HG03196 (cell line): Measurements from ENCODE around the gene C1QTNF1.

Experiments
- ATAC-seq: cut with Tn5 transposase; IDR thresholded peaks from one replicate; pipeline ENCODE4 v1.9.1; 2021; ENCODE audit not compliant: unreplicated experiment

C1QTNF1 gene

DNA sequence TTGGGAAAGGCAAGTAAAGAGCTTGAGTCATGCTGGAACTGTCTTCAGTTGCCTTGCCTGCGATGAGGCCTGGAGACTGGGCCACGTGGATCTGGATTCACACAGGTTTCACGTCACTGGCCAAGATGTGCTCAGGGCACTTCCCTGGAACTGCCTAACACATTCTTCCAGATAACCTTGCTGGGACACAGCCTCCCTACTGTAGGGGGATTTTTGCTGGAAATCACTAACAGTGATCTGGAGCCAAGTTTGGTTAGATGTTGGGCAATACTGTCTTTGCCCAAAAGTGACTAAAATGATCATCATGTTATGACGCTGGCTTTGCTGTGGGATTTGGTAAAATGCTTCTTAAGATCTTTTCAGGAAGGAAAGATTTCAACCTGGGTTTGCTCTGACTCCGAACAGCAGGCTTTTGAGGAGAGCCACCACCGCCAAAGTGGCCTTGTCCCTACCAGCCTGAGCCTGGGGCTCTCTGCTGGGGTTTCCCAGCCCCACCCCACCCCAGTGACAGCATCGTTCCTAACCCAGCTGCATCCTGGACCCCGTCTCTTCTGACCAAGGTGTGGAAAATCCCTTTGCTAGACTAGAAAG, 14.7 kb downstream of the C1QTNF1 start:
- ATAC-seq = no peak

- no peak for ATAC-seq
Measured at GRCh38 chr17:79039171-79039570, 15.2 kb downstream of the C1QTNF1 start.

- ATAC-seq = no peak
Measured at GRCh38 chr17:79039886-79040285, 15.9 kb downstream of the C1QTNF1 start.

DNA sequence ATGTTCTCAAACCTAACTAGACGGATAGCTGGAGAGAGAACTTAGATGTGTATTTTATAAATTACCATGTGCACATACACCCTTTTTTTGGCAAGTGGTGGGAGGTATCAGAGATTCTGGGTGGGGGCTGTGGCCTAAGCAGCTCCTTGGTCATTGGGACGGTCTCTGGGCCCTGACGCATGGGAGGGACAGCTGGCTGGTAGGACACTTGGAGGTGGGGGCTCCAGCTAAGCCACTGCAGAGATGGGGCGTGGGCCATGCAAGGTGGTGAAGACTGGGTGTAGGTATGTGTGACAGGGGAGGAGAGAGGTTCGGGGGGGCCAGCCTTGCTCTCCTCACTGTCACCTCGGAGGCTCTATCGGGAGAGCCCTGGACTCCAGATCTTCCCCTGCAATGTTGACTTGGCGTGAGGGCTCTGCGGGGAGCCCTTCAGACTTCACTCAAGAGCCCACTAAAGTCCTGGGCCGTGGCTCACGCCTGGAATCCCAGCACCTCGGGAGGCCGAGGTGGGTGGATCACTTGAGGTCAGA, 17.1 kb downstream of the C1QTNF1 start:
- ATAC-seq = no peak

GRCh38 chr17:79041723-79042420, 17.9 kb downstream of the C1QTNF1 start:
- no peak for ATAC-seq

- no peak for ATAC-seq
Measured at GRCh38 chr17:79042421-79043190, 18.6 kb downstream of the C1QTNF1 start.

GRCh38 chr17:79043191-79043930, 19.4 kb downstream of the C1QTNF1 start:
- no peak for ATAC-seq

GRCh38 chr17:79043931-79044320, 20.0 kb downstream of the C1QTNF1 start:
- ATAC-seq = no peak

DNA sequence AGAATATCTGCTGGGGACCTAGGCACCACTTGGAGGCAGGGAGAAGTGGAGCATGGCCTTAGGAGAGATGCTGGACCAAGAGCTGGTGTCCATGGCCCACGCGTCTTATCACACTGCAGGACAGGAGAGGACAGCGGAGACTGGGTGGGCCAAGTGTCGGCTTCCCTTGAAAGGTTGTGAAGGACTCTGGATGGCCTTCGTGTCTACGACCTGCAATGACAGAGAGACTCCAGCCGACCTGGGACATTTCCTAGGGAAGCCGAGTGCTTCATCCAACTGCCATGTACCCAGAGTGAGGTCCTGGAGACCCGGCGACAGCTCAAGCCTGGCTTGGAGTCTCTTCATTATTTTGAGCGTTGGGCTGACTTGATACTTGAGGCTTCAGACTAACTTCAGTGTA, 20.5 kb downstream of the C1QTNF1 start:
- no peak for ATAC-seq

GRCh38 chr17:79045001-79045729, 21.2 kb downstream of the C1QTNF1 start:
- ATAC-seq = no peak

GRCh38 chr17:79045842-79046196, 21.9 kb downstream of the C1QTNF1 start:
- ATAC-seq = no peak

DNA sequence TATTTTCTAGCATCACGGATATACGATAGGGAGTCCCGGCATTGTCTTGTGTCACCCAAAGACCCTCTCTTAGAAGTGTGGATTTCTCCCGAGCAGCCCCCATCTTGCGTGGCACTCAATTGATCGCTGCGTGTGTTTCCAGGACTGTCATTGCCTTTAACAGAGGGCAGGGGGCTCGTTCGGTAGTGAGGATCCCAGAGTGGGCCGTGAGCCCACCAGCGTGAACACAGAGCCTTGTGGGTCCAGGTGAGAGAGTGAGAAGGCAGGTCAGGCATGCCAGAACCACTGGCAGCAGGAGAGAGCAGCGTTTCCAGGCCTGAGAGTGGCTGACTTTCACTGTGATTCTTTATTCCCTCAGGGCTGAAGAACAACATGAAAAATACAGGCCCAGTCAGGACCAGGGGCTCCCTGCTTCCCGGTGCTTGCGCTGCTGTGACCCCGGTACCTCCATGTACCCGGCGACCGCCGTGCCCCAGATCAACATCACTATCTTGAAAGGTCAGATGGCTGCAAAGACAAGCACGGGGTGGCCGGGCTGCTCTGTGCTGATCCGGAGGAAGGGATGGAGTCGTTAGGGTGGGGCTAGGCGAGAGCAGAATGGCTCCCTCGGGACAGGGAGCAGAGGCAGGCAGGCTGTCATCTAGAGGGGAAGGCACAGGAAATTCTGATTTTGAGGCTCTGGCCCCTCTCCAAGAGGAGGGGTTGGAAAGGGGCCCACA, 22.4 kb downstream of the C1QTNF1 start:
- ATAC-seq = no peak

- no peak for ATAC-seq
Measured at GRCh38 chr17:79046916-79047280, 22.9 kb downstream of the C1QTNF1 start.

DNA sequence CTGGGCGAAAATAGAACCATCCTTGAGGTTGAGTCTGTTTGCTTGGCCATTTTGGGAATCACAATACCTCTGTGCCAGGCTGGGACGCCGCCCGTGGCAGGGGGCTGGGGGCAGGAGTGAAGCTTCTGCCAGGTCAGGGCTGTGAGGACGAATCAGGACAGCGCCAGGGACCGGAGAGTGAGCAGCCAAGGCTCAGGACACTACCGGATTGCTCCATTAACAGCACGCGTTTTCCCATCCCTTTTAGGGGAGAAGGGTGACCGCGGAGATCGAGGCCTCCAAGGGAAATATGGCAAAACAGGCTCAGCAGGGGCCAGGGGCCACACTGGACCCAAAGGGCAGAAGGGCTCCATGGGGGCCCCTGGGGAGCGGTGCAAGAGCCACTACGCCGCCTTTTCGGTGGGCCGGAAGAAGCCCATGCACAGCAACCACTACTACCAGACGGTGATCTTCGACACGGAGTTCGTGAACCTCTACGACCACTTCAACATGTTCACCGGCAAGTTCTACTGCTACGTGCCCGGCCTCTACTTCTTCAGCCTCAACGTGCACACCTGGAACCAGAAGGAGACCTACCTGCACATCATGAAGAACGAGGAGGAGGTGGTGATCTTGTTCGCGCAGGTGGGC, 23.4 kb downstream of the C1QTNF1 start:
- ATAC-seq = no peak

- ATAC-seq = no peak
Measured at GRCh38 chr17:79047923-79048825, 24.2 kb downstream of the C1QTNF1 start.

GRCh38 chr17:79048826-79049755, 25.1 kb downstream of the C1QTNF1 start:
- no peak for ATAC-seq

DNA sequence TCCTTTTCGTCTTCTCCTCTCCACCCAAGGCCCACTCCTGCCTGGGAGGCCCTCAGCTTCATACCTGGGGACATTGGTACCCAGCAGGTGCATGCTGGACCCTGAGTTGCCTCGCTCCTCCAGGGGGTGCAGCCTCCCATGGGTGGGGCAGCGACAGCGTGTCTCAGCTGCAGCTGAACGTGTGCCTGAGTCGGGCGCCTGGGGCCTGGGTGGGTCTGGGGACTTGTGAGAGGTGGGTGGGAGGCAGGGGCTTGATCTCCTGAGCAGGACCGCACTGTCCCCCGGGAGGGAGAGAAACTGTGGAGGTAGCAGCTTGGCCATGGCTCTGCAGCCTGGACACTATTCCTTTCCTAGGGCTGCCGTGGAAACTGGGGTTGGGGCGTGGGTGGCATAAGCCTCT, 25.9 kb downstream of the C1QTNF1 start:
- no peak for ATAC-seq

GRCh38 chr17:79050551-79050950, 26.6 kb downstream of the C1QTNF1 start:
- no peak for ATAC-seq
